Fibroblast of pulmonary artery (primary cell): ENCODE data around the gene DPRX.

ENCODE experiments used
- DNase-seq: peaks from one replicate; pipeline ENCODE4 v3.0.0-alpha.2; 2010; ENCODE audit warnings: low read depth
- H3K4me3 ChIP-seq: replicated peaks from 2 replicates; pipeline ENCODE4 v1.5.1; 2011; ENCODE audit warnings: low read depth, mild to moderate bottlenecking, control low read depth, low read length, moderate library complexity
- TF ChIP-seq, protein P1 (sequence below): IDR thresholded peaks from 2 replicates; pipeline ENCODE4 v1.5.1; 2011; ENCODE audit warnings: mild to moderate bottlenecking, control low read depth, low read length, inconsistent platforms; ENCODE audit errors: missing control alignments

The DPRX gene

DNA sequence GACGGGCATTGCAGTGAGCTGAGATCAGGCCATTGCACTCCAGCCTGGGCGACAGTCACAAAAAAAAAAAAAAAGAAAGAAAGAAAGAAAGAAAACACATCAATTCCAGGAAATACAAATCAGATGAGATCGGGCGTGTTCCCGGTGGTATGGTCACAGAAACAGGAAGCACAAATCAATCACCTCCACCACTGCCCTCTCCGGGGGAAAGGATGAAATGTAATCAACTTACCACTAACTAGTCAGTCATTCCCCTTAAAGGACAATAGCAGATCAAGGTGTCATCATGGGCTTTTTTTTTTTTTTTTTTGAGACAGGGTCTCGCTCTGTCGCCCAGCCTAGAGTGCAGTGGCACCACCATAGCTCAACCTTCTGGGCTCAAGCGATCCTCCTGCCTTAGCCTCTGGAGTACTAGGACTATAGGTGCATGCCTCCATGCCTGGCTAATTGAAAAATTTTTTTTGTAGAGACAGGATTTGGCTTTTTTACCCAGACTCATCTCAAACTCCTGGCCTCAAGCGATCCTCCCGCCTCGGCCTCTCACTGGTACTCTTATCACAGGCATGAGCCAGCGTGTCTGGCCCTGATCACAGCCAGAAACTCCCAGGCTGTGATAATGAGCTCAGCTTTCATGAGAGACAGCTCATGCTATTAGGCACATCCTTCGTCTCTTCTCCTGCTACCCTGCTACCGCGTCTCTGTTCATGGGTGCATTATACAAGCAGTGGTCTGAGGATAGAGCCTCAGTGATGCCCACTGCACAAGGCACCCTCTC is 6.8 kb upstream of the DPRX start:
- no peak for DNase-seq
- no peak overlapping the region for H3K4me3 ChIP-seq
- TF ChIP-seq, protein P1, sequence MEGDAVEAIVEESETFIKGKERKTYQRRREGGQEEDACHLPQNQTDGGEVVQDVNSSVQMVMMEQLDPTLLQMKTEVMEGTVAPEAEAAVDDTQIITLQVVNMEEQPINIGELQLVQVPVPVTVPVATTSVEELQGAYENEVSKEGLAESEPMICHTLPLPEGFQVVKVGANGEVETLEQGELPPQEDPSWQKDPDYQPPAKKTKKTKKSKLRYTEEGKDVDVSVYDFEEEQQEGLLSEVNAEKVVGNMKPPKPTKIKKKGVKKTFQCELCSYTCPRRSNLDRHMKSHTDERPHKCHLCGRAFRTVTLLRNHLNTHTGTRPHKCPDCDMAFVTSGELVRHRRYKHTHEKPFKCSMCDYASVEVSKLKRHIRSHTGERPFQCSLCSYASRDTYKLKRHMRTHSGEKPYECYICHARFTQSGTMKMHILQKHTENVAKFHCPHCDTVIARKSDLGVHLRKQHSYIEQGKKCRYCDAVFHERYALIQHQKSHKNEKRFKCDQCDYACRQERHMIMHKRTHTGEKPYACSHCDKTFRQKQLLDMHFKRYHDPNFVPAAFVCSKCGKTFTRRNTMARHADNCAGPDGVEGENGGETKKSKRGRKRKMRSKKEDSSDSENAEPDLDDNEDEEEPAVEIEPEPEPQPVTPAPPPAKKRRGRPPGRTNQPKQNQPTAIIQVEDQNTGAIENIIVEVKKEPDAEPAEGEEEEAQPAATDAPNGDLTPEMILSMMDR = no peak

DNA sequence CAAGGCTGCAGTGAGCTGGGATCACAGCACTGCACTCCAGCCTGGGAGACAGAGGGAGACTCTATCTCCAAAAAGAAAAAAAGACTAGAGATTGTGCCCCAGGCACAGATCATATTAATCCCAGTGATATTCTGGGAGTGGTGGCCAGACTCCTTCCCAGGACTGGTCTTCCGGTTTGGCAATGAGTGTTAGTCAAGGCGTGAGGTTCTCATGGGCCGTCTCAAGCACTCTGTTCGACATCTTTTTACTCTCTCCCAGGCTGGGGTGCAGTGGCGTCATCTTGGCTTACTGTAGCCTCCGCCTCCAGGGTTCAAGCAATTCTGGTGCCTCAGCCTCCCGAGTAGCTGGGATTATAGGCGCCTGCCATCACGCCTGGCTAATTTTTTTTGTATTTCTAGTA is 5.3 kb upstream of the DPRX start:
- TF ChIP-seq, protein P1 = no peak

DNA sequence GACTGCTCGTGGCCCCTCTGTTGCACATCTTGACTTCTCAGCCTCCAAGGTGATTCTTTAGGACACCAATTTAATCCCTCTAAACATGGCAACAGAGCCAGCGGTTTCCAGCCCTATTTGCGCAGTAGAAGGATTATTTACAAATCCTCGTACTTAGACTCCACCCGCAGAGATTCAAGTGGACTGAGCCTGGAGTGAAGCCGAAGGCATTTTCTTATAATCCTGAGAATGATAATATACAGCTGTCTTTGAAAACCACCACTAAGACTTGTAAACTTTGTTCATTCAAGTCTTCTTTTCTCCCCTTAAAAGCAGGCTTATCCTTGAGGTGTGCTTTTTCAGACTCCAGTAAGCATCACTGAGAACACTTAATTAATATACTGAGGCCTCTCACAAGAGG is 4.8 kb upstream of the DPRX start:
- no peak for DNase-seq
- TF ChIP-seq, protein P1 = no peak
- no peak overlapping the region for H3K4me3 ChIP-seq

More for the DNA sequence above, 5.3 kb upstream of the DPRX start:
- no peak overlapping the region for H3K4me3 ChIP-seq
- DNase-seq = no peak

DNA sequence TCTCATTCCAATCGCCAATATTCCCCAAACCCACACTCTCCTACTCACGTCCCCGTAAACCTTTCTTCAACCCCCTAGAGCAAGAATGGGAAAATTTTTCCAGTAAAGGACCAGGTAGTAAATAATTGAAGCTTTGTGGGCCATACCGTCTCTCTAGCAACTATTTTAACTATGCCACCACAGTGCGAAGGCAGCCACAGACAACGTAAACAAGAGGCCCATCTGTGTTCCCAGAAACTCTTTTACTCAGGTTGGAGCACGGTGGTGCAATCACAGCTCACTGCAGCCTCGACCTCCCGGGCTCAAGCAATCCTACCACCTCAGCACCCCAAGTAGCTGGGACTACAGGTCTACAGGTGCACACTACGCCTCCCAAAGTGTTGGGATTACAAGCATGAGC is 3.0 kb downstream of the DPRX start:
- TF ChIP-seq, protein P1 = no peak

DNA sequence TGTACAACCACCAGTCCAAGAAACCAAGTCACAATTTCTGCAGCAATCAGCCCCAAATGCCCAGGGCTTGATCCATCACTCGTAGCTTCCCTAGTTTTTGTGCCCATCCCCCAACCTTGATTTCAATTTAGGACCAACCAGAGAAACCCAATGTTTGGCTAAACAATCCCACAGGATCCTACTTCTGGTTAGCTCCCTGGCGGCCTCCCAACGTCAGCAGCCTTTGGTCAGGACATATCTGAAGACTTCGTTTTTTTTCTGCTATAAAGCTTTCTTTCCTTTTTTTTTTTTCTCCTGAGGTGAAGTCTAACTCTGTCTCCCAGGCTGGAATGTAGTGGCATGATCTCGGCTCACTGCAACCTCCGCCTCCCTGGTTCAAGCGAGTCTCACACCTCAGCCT is 7.7 kb downstream of the DPRX start:
- no peak overlapping the region for H3K4me3 ChIP-seq
- TF ChIP-seq, protein P1 = no peak
- DNase-seq = no peak

More for the DNA sequence above, 3.0 kb downstream of the DPRX start:
- no peak for DNase-seq
- H3K4me3 ChIP-seq = no peak overlapping the region

DNA sequence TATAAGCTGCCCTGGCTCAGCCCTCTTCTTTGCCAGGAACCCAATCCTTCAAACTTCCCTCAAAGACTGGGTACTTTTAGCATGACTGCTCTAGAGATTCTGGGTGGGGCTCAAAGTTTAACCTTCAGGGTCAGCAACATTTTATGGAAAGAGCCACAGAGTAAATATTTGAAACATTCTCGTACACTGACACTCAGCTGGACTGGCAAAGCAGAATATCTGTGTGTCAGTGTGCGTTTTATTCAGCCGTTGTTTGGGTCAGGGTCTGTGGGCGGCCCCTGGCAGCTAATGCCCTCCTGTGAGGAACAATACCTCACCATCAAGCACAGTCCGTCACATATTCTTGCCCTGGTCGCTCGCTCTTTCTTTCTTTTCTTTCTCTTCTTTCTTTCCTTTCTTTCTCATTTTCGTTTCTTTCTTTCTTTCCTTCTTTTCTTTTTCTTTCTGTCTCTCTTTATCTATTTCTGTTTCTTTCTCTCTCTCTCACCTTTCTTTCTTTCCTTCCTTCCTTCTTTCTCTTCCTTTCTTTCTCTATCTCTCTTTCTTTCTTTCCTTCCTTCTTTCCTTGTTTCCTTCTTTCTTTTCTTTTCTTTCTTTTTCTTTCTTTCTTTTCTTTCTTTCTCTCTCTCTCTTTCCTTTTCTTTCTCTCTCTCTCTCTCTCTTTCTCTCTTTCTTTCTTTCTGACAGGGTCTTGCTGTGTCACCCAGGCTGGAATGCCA is 10.7 kb downstream of the DPRX start:
- TF ChIP-seq, protein P1 = no peak

More for the DNA sequence above, 10.7 kb downstream of the DPRX start:
- H3K4me3 ChIP-seq = no peak overlapping the region
- no peak for DNase-seq
